GM21825 (cell line): ENCODE data around the gene CD34.
A peak's percentile ranks its signal among the peaks of the same experiment; 100 is the strongest.

Source experiments
- ATAC-seq: cut with Tn5 transposase; IDR thresholded peaks from one replicate; pipeline ENCODE4 v1.9.1; 2021; ENCODE audit warnings: mild to moderate bottlenecking, moderate library complexity; ENCODE audit not compliant: unreplicated experiment

CD34 gene

DNA sequence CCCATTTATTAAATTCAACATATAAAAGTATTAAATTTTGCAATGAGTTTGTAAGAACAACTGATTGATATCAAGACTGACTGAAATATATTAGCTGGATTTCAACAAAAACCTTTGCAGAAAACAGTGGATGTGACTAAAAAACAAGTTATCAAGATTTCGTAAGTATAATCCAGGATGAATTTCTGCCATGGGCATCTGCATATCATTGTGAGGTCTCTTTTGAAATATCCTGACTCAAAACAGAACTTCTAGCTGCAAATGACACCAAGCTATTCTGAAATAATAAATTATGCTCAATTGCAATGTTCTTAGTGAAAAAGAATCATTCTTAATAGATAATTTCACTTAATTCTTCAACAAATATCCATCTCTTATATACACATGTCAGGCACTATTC is 52.6 kb downstream of the CD34 start:
- no peak for ATAC-seq

DNA sequence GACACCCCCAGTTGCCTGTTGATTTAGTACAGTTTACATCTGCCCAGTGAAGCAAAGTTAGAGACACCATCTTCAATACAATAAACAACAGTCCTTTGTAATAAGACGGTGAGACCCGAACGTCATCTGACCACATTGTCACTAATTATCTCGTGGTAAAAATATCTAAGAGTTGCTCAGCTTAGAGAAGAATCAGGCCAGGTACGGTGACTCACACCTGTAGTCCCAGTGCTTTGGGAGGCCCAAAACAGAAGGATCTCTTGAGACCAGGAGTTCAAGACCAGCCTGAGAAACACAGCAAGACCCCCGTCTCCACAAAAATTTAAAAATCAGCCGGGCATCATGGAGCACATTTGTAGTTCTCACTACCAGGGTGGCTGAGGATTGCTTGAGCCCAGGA is 53.5 kb downstream of the CD34 start:
- no peak for ATAC-seq

DNA sequence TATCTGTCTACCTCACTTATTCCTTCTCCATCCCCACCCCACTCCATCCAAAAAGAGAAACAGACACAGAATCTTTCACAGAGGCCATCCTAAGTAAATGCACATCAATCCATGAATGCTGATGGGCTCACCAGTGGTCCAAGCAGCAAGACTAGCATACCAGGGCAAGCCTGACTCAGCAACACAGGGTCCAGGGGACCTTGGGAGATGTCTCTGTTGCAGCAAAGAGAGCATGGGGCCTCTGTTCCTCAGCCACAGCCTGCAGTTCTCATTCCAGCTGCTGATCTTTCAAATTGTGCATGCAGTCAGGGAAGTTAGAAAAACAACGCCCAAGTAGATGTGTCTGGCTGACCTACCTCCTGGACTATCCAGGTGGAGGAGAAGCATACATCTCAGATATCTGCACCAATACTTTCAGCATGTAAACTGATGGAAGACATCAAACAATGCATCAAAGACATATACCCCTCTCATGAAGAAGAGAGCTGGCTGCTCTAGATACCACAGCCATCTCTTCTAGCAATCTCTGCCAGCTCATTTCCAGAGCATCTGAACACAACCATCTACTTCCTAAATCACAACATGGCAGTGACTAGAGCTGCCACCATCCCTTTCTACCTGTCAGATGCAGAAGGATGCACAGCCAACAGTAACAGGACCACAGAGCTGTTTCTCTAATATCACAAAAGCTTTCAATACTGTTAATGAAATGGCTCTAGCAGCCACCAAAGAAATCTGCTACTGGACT is 54.5 kb downstream of the CD34 start:
- no peak for ATAC-seq

DNA sequence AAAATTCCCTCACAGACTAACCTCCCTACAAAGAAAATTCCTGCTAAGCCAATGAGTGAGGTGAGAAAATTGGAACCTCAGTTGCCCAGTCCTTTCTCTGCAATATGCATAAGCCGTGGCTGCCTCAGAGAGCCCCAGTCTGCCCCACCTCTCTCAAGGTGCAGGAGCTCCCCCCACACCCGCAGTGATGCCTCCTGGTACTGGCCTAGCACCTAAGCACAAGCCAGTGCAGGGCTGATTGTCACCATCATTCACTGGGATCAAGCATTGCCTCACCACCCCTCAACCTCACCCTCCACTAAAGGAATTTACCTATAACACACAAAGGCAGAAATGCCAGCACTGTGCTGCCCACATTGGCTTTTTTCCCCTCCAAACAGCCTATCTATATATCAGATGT is 56.9 kb downstream of the CD34 start:
- ATAC-seq: no peak

DNA sequence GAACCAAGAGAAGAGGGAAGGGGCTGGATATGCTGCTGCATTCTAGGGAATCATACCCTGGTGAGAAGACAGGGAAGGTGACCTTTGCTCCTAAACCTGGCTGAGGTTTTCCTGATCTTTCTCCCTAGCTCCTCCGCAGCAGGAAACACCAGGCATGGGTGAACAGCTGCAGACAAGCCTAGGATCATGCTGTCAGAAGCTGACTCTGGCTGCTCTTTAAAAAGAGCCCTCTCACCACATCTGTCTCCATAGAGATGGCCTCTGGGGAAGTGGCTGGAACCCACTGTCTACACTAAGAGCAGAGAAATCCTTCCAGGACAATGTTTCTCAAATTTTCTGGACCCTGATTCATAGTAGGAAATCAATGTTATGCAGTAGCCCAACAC is 57.6 kb downstream of the CD34 start:
- no peak for ATAC-seq

DNA sequence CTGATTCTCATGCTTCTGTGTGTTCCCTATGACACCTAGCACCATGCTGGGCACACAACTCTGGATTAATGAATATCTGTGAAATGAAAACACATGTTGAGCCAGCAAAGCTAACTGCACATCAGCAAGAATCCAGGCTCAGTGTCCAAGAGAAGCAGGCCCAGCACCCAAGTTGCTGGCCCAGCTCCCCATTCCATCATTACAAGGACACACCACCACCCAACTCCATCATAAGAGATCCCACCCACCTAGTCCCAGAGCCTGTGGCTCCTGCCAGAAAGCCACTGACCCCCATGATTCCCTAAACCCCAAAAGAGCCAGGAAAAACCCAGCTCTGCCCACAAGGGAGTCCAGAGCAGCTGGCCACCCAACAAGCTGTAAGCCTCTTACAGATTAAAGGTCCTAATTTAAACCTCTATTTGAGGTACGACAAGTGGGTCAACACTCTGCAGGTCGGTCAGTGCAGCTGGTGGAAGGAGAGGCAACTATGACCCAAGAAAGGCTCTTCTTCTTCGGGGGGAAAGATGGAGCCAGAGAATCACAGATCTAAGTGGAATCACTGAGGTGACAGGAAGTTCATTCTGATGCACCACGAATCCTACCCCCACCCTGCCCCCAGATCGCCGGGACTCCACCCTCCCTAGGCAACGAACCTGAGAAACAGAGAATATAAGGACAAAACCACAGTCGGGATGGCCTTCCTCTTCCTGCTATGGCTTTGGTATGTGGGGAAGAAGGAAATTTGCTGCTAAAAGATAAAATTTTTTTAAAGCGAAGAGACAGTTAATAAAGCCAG is 58.2 kb downstream of the CD34 start:
- ATAC-seq: no peak

DNA sequence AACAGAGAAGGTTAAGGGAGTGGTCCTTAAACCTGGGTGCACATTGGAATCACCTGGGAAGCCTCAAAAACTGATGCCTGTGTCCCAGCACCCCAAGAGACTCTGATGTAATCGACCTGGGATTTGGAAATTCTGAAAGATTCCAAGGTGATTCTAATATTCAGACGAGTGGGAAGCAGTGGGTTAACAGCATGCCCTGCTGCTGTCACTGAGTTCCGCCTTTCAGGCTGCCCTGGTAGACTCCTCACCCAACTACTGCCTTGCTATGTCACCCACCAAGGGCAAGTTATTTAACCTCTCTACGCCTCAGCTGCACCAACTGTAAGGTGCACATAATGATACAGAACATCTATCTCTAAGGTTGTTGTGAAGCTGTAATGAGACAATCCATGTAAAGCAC is 59.2 kb downstream of the CD34 start:
- ATAC-seq: no peak

DNA sequence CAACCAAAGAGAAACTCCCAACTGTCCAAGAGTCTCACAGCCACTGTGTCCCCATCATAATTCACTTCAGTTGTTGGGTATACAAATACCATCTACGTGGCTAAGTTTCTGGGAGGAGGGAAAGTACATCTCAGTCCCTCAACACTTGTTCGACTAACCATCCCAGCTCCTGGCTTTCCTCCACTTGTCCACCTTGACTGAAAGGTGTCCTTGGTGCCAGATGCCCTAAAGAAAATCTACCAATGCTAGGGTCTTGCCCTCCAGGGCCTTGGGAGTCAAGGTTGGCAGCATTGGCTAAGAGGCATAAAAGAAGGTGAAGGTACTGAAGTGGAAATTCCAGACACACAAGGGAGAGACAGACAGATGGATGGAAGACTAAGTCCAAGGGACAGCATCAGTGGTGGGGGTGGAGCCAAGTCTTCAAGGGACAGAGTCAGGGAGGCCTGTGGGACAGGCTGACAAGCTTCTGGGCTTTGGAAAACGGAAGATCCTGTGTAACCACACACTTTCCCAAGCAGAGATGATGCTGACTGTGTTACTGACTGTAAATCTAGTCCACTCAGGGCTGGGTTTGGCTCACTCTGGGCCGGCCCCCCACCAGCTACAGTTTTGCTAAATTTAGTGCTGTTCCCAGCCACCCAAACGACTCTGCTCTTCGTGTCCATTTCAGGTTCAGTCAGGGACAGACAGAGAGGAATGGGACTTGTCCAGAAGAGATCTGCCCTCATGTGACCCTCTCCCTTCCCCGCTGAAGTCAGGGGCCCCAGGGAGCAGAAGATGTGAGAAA is 60.1 kb downstream of the CD34 start:
- ATAC-seq: no peak

DNA sequence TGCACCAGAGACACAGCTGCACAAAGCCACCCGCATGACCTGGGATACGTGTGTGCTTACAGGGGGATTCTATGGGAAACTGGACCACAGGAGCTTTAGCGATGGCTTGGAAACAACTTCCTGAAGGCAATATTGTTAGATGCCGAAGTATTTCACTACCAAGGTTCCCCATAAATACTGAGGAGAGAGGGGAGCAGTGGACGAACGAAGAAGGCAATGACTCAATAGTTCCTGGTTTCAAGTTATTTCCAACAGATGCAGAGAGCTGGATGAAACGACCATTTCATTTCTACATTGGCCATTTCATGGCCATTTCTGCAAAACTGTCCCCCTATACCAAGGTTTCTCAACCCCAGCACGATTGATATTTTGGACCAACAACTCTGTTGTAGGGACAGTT is 61.3 kb downstream of the CD34 start:
- ATAC-seq: no peak

DNA sequence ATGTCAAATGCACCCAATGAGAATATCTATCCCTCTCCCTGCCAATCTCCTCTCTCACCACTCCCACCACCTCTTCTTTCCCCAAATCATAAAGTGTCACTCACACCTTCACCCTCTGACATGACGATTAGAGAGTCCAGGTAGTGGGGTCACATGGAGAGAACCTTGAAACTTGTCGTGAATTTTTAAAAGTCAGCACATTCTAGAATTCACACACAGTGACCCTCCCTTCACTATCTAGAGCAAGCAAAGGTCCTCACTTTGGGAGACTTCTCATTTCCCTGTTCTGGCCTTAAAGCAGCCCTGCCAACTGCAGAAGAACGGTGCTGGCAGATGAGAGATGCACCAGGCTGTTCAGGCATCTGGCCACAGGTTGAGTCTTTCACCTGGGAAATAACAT is 61.9 kb downstream of the CD34 start:
- no peak for ATAC-seq

DNA sequence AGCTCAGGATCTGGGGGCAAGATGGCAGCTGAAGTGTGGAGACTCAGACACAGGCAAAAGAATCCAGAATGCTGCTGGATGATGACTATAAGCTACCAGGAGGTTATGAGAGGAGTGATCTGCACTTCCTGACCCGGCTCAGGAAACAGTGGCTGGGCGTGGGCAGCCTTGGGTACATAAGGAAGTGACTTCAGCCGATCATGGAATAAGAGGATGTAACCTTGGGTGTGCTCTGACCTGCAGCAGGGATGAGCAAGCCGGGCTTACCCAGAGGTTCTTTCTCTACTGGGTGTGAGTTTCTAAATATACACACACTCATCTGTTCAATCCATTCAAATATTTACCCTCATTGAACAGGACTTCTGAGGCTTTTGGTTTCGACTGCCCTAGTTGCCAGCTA is 62.7 kb downstream of the CD34 start:
- ATAC-seq: peak; percentile 55

DNA sequence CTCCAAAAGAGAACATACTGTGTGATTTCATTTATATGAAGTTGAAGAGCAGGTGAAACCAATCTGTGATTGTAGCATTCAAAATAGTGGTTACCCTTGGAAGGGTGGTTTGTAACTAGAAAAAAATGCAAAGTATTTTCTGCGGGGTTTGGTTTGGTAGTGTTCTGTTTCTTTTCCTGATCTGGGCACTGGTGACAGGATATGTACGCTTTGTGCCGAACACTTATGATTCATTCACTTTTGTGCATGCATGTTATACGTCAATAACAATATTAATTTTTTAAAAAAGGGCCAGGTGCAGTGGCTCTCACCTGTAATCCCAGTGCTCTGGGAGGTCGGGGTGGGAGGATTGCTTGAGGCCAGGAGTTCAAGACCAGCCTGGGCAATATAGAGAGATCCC is 63.8 kb downstream of the CD34 start:
- no peak for ATAC-seq

DNA sequence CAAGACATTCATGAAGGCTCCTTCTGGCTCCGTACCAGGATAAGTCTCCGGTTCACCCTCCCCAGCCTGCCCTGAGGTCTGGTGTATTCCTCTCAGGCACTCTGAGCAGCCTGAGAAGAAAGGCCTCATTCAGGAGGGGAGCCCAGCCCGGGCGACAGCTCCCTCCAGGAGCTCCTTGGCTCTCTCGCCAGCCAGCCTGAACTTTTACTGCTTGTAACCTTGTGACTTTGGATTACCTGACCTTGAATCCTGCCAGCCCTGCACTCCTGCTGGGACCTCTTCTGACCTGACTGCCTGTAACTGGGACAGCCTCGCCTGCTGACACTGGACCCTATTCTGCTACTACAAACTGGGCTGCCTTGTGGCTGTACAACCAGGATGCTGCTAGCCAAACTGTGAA is 65.8 kb downstream of the CD34 start:
- no peak for ATAC-seq

DNA sequence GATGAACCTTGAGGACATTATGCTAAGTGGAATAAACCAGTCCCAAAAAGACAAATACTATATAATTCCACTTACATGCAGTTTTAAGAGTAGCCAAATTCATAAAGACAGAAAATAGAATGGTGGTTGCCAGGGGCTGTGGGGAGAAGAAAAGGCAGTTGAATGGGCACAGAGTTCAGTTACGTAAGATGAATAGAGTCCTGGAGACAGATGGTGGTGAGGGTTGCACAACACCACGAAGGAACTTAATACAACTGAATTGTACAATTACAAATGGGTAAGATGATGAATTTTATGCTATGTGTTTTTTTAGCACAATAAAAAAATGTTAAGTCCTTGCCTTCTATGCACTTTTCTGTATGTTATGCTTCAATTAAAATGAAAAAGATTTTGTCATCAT is 66.6 kb downstream of the CD34 start:
- ATAC-seq: no peak

DNA sequence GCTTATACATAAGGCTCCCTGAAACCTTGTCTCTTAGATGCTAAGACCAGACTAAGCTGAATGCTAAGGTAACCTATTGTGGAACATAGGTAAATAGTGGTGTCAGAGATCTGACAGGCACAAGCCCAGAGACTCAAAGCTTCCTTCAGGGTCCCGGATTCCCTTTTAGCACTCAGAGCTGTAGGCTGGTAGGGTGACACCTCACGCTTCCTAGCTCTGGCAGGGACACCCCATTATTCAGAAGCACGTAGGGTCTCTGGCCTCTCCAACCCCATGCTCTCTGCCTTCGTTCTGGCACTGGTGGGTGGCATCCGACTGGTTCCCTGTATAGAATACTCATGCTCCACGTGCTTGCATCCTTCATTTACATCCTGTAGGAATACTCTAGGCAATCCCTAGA is 68.4 kb downstream of the CD34 start:
- ATAC-seq: no peak

DNA sequence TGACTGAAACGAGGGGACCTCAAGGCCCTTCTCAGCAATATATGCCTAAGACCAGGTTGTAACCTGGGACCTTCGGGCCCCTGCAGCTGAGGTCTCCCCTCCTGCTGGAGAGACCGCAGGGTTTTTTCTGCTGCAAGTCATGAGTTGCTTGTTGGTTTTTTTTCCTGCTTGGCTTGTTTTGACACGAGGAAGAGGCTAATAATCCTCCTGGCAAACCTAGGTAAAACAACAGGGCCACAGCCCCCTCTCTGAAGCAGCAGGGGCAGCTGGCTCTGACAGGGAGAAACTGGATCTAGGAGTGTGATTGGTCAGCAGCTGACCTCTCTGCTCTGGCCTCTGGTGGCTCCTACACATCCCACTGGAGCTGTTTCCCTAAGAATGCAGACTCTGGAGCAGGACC is 69.0 kb downstream of the CD34 start:
- ATAC-seq: no peak

DNA sequence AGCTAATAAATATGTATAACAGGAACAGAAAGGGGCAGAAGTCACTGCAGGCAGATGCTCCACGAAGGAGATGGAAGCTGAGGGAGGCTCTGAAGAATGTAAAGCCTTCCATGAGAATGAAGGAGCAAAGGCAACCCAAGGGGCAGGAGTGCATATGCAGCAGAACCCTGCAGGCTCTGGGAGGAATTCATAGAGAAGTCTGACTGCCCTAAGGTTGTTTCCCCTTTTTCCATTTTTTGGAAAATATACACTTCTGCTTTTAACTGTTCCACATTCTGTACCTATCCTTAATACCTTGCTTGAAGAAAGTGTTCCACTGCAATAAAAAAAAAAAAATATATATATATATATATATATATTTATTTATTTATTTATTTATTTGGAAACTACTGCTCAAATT is 69.6 kb downstream of the CD34 start:
- no peak for ATAC-seq

DNA sequence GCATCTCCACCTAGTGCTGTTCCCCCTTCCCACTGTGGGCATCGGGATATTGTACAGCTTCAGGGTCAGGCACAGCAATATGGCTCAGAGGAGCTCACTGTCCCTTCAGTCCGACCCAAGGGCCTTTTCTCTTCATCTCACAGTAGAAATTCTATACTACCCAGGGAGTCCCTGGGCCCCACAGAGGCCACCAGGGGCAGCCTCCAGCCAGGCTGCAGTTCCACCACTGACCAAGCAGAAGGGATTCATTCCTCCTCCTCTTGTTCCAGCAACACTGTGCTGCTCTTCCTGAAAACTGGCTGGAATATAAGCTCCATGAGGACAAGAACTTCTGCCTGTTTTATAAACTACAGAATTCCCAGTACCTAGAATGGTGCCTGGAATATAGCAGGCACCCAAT is 70.5 kb downstream of the CD34 start:
- no peak for ATAC-seq

DNA sequence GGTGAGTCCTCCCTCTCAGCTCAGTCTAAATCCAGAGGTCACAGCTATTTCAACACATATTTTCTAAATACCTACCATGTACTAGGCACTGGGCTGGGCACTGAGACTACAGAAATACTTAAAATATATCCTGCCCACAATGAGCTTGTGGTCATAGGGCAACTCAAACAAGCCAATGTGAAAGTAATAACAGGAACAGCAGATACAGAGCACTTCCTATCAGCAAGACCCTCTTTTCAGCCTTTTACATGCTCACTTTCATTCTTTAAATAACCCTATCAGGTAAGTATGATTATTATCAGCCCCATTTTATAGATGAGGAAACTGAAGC is 71.9 kb downstream of the CD34 start:
- no peak for ATAC-seq

DNA sequence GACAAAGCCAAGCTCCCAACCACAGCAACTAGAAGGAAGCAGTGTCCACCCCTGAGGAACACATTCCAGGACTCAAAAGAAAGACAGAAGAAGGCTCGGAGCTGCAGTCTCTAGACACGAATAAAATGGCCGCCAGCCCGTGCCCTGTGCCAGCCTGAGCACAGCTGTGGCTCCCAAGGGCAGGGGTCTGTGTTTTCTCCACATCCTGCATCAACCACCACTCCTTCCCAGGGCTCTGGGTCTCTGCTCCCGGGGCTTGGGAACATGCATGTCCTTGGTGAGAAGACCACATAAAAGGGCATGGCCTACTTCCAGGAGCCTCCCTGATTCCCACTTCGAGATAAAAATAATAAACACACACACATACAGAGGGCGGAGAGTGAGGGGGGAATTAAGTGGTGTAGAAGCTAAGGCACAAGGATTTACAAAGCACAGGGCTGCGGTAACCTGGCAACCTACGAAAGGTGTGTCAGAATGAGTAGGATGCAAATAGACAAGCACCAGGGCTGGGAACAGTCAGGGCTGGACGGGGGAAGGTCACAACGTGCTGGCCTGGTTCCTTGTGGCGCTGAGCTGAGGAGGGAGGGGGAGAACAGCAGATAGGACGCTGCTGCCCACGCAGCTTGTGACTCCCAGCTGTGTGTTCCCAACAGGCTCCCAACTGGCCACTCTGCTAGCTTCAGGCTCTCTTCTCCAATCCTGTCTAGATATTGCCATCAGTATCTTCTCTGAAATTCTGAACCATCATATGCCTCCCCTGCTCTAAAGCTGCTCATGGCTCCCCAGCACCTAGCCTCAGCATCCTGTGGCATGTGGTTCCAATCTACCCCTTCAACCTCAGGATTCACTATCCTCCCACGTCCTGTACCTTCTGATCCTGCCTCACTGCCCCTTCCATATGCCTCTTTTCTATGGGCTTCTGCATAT is 72.5 kb downstream of the CD34 start:
- no peak for ATAC-seq

DNA sequence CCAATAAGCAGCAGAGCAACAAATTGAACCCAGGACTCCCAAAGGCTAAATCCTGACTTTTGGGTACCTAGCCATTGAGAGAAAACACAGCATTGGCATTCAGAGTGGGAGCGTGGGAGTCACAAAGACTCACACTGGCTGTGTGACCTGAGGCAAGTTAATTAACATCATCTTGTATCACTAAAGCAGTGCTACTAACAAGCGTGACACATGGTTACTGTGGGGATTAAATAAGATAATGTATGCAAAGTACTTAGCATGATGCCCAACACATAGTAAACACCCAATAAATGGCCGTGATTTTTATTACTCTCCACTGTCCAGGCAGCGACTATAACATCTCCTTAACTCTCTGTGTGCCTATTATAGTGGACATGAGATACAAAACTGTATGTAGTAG is 73.3 kb downstream of the CD34 start:
- ATAC-seq: no peak
